SJCRH30 (cell line): Measurements from ENCODE around the gene KCNH2. TPM values are rescaled to one million over a fixed set of nuclear protein-coding genes. Genes with fewer than 3 reads are reported as not detected.

ENCODE experiments used
- DNase-seq, 2 experiments: peaks; one replicate each; pipeline ENCODE4 v3.0.0-alpha.2; 2015 to 2020
- H3K27ac ChIP-seq: fragments of 250-450 bp; sonication (Bioruptor Pico); 2 replicates; pipeline ENCODE4 v1.5.1; 2020; ENCODE audit warnings: mild to moderate bottlenecking, moderate library complexity
- H3K27me3 ChIP-seq: fragments of 250-450 bp; sonication (Bioruptor Pico); 2 replicates; pipeline ENCODE4 v1.5.1; 2020; ENCODE audit warnings: mild to moderate bottlenecking, moderate library complexity
- H3K36me3 ChIP-seq: fragments of 250-450 bp; sonication (Bioruptor Pico); 2 replicates; pipeline ENCODE4 v1.5.1; 2020; ENCODE audit warnings: mild to moderate bottlenecking, moderate library complexity
- H3K4me1 ChIP-seq: fragments of 250-450 bp; sonication (Bioruptor Pico); 2 replicates; pipeline ENCODE4 v1.5.1; 2020; ENCODE audit warnings: mild to moderate bottlenecking, moderate library complexity
- H3K4me3 ChIP-seq: fragments of 250-450 bp; sonication (Bioruptor Pico); 2 replicates; pipeline ENCODE4 v1.5.1; 2020; ENCODE audit warnings: mild to moderate bottlenecking, moderate library complexity
- H3K9me3 ChIP-seq: fragments of 250-450 bp; sonication (Bioruptor Pico); replicated peaks from 2 replicates; pipeline ENCODE4 v1.5.1; 2020; ENCODE audit warnings: mild to moderate bottlenecking, moderate library complexity
- total RNA-seq: library from RNA; depleted of rRNA; stranded (reverse); fragments of >200 nt; shearing (Covaris generic); gene quantifications from 2 replicates; pipeline ENCODE4 v1.2.3, GENCODE V29; 2014

The KCNH2 gene
- total RNA-seq, 1 experiment from 2014 or later = 19.3 TPM

- no peak overlapping the region for H3K4me3 ChIP-seq
- no peaks in the 10 kb centered on the region for H3K36me3 ChIP-seq
- no peak overlapping the region for H3K27ac ChIP-seq
- H3K27me3 ChIP-seq = no peaks in the 10 kb centered on the region; the same call in 1 of the 2 replicates
- no peaks in the 10 kb centered on the region for H3K4me1 ChIP-seq
- H3K9me3 ChIP-seq = no peaks in the 10 kb centered on the region
- no peak for DNase-seq
Measured at GRCh38 chr7:150940431-150941102, 37.6 kb downstream of the KCNH2 start.

DNA sequence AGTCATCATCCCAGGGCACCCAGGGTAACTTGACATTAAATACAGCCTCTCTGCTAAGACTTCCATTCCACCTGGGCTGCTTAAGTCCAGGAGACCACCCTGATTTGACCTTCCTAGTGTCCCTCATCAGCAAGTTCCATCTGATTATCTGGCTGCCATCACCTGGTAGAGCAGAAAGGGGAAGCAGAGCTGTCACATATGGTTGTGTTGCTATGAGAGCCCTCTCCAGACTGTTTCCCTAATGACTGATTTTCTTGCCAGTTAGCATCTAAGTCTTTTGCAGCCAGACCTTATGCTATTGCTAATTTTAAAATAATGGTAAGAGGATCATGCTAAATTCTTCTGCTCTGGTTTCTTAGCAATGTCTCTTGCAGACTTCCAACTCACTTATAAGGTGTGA, 38.7 kb downstream of the KCNH2 start:
- H3K36me3 ChIP-seq = no peaks in the 10 kb centered on the region
- no peaks in the 10 kb centered on the region for H3K9me3 ChIP-seq
- no peaks in the 10 kb centered on the region; the same call in 1 of the 2 replicates for H3K27me3 ChIP-seq
- H3K4me1 ChIP-seq = no peaks in the 10 kb centered on the region
- no peak overlapping the region for H3K4me3 ChIP-seq
- no peak overlapping the region for H3K27ac ChIP-seq
- no peak for DNase-seq

GRCh38 chr7:150939052-150939451, 39.1 kb downstream of the KCNH2 start:
- no peak for DNase-seq
- H3K27me3 ChIP-seq = no peaks in the 10 kb centered on the region; the same call in 1 of the 2 replicates
- H3K4me1 ChIP-seq = no peaks in the 10 kb centered on the region
- H3K27ac ChIP-seq = no peak overlapping the region
- no peak overlapping the region for H3K4me3 ChIP-seq
- H3K9me3 ChIP-seq = no peaks in the 10 kb centered on the region
- H3K36me3 ChIP-seq = no peaks in the 10 kb centered on the region

- no peak overlapping the region for H3K4me3 ChIP-seq
- H3K4me1 ChIP-seq = no peaks in the 10 kb centered on the region
- H3K27me3 ChIP-seq = no peaks in the 10 kb centered on the region; the same call in 1 of the 2 replicates
- no peak for DNase-seq
- H3K36me3 ChIP-seq = no peaks in the 10 kb centered on the region
- no peak overlapping the region for H3K27ac ChIP-seq
- H3K9me3 ChIP-seq = no peaks in the 10 kb centered on the region
Measured at GRCh38 chr7:150938566-150938965, 39.6 kb downstream of the KCNH2 start.

DNA sequence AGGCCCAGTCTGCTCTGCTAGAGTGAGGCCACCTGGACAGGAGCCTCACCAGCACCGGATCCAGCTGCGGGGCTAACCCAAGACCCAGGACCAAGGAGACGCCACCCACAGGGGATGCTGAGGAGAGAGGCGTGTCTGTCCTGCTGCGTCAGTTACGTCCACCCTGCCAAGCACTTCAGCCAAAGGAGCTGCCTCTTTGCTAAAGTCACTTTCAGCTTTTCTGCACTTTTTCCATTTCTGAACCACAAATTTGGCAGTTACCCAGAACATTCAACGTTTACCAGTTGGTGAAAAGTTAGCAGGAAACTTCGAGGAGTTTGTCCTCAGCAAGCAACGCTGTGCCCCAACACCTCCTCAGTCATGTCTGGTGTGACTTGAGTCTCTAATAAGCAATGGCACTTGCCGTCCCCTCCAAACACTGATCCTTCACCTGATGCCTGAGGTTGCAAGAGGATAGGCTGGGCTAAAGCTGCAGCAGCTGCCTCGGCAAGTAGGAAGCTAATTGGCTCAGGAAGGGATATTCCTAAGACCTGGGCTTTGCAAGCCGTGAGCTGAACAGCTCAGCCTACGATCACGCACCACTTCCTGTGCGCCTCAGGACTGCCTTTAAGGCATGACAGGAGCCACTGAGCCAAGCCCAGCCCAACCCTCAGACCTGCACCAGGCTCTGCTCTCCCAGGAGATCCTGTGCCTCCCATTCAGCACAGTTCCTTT, 40.1 kb downstream of the KCNH2 start:
- DNase-seq = peak; percentile 55 to 77
- H3K4me3 ChIP-seq = no peak overlapping the region
- no peak overlapping the region for H3K27ac ChIP-seq
- H3K4me1 ChIP-seq = no peaks in the 10 kb centered on the region
- no peaks in the 10 kb centered on the region; the same call in 1 of the 2 replicates for H3K27me3 ChIP-seq
- no peaks in the 10 kb centered on the region for H3K36me3 ChIP-seq
- no peaks in the 10 kb centered on the region for H3K9me3 ChIP-seq

GRCh38 chr7:150936018-150936417, 42.1 kb downstream of the KCNH2 start:
- H3K4me1 ChIP-seq = no peaks in the 10 kb centered on the region; the same call in 1 of the 2 replicates
- no peaks in the 10 kb centered on the region for H3K9me3 ChIP-seq
- no peaks in the 10 kb centered on the region for H3K36me3 ChIP-seq
- H3K27me3 ChIP-seq = no peaks in the 10 kb centered on the region; the same call in 1 of the 2 replicates
- H3K27ac ChIP-seq = no peak overlapping the region
- DNase-seq = no peak
- no peak overlapping the region for H3K4me3 ChIP-seq

DNA sequence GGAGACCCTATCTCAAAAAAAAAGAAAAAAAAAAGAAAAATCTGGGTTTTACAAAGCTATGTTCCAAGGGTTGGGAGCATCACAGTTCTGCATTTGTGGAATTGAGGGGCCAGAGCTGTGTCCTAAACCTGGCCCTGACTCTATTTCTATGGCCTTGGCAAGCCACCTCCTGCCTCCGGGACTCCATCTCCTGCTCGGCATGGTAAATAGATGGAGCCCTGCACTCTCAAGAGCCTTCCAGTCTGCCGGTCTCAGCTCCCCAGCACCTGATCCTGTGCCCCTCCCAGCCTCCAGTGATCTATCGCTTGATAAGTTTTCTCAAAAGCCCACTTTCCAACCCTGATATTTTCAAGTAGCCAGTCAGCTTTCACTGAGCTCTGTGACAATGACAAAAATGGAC, 43.0 kb downstream of the KCNH2 start:
- H3K4me3 ChIP-seq = no peak overlapping the region
- no peaks in the 10 kb centered on the region; the same call in 1 of the 2 replicates for H3K4me1 ChIP-seq
- no peak for DNase-seq
- no peaks in the 10 kb centered on the region for H3K36me3 ChIP-seq
- no peaks in the 10 kb centered on the region for H3K9me3 ChIP-seq
- no peak overlapping the region for H3K27ac ChIP-seq
- no peaks in the 10 kb centered on the region; the same call in 1 of the 2 replicates for H3K27me3 ChIP-seq

GRCh38 chr7:150934045-150934766, 43.9 kb downstream of the KCNH2 start:
- Histone ChIP-seq H3K9me3 (no peaks in the 10 kb centered on the region), H3K27me3 (0 out of 2 replicates have a peak, but pooled peaks cover 5% of the 10 kb centered on the region), H3K36me3 (no peaks in the 10 kb centered on the region), H3K27ac (no peak overlapping the region), H3K4me1 (no peaks in the 10 kb centered on the region; the same call in 1 of the 2 replicates), H3K4me3 (no peak overlapping the region)
- no peak for DNase-seq

GRCh38 chr7:150931199-150931869, 46.8 kb downstream of the KCNH2 start:
- peak in 1 of 2 experiments; percentile 65 for DNase-seq
- no peak overlapping the region for H3K4me3 ChIP-seq
- H3K9me3 ChIP-seq = no peaks in the 10 kb centered on the region
- no peak overlapping the region for H3K27ac ChIP-seq
- peaks cover 7% of the 10 kb centered on the region for H3K4me1 ChIP-seq
- peaks cover 5% of the 10 kb centered on the region; the same call in 1 of the 2 replicates for H3K27me3 ChIP-seq
- no peaks in the 10 kb centered on the region for H3K36me3 ChIP-seq

GRCh38 chr7:150928541-150928940, 49.6 kb downstream of the KCNH2 start:
- H3K27ac ChIP-seq = no peak overlapping the region
- H3K4me3 ChIP-seq = no peak overlapping the region
- no peak for DNase-seq
- H3K36me3 ChIP-seq = no peaks in the 10 kb centered on the region
- peaks cover 5% of the 10 kb centered on the region for H3K27me3 ChIP-seq
- H3K9me3 ChIP-seq = no peaks in the 10 kb centered on the region
- H3K4me1 ChIP-seq = peaks cover 7% of the 10 kb centered on the region

GRCh38 chr7:150927956-150928344, 50.2 kb downstream of the KCNH2 start:
- no peak overlapping the region for H3K4me3 ChIP-seq
- no peak overlapping the region for H3K27ac ChIP-seq
- no peaks in the 10 kb centered on the region for H3K36me3 ChIP-seq
- peaks cover 5% of the 10 kb centered on the region for H3K27me3 ChIP-seq
- DNase-seq = peak in 1 of 2 experiments; percentile 37
- peaks cover 7% of the 10 kb centered on the region for H3K4me1 ChIP-seq
- no peaks in the 10 kb centered on the region for H3K9me3 ChIP-seq

- no peaks in the 10 kb centered on the region for H3K9me3 ChIP-seq
- peaks cover 7% of the 10 kb centered on the region for H3K4me1 ChIP-seq
- H3K4me3 ChIP-seq = no peak overlapping the region
- H3K27me3 ChIP-seq = peaks cover 5% of the 10 kb centered on the region
- no peak for DNase-seq
- no peaks in the 10 kb centered on the region for H3K36me3 ChIP-seq
- no peak overlapping the region for H3K27ac ChIP-seq
Measured at GRCh38 chr7:150927157-150927955, 50.8 kb downstream of the KCNH2 start.

DNA sequence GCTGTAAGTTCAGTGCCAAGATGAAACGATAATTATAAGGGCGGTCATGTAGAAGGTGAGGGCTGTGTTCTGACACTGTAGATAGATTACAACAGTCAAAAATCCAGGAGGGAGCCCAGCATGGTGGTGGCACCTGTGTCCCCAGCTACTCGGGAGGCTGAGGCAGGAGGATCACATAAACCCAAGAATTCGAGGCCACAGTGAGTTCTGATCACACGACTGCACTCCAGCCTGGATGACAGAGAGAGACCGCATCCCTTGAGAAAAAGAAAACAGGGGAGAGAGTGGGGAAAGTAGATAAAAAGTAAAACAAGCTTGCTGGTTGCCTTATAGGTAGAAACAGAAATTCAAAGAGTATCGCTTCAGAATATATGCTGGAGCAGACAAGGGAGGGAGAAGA, 52.1 kb downstream of the KCNH2 start:
- Histone ChIP-seq H3K27ac (no peak overlapping the region), H3K4me3 (no peak overlapping the region), H3K9me3 (no peaks in the 10 kb centered on the region), H3K4me1 (peaks cover 7% of the 10 kb centered on the region), H3K36me3 (no peaks in the 10 kb centered on the region), H3K27me3 (peaks cover 9% of the 10 kb centered on the region)
- no peak for DNase-seq

DNA sequence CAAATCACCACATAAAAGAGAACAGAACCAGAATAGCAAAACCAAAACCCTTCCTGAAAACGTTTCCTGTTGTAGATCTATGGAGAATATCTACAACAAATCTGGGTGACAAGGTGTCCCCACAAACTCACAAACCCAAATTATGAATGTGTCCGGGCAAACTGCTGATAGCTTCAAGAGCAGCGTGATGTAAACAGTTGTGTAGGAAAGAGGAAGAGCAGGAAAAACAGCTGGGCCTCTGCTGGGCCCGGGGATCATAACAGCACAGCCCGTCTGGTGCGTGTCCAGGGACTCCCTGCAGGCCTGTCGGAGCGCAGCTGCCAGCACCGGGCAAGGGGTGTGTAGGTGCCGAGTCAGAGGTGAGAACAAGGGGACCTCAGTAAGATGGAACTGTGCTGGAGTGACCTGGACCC, 53.7 kb downstream of the KCNH2 start:
- Histone ChIP-seq H3K4me1 (peaks cover 7% of the 10 kb centered on the region), H3K27ac (no peak overlapping the region), H3K27me3 (peaks cover 14% of the 10 kb centered on the region), H3K4me3 (no peak overlapping the region), H3K9me3 (no peaks in the 10 kb centered on the region), H3K36me3 (no peaks in the 10 kb centered on the region)
- DNase-seq = no peak
